UCSD-AML1 (cell line): ENCODE data around the gene CYP4F12.
"Not testable (repeated sequence)": the region's sequence is repeated elsewhere in the genome, so short reads cannot be mapped to it uniquely, and the experiment has no call there.

ENCODE experiments used
- DNase-seq: peaks from one replicate; lab custom pipeline; 2025; ENCODE audit not compliant: unreplicated experiment; lab: John Stamatoyannopoulos, UW

Gene CYP4F12

GRCh38 chr19:15650123-15650522, 22.8 kb upstream of the CYP4F12 start:
- not testable (repeated sequence) for DNase-seq

- no peak for DNase-seq
Measured at GRCh38 chr19:15651791-15652190, 21.1 kb upstream of the CYP4F12 start.

- no peak for DNase-seq
Measured at GRCh38 chr19:15652559-15653278, 20.2 kb upstream of the CYP4F12 start.

GRCh38 chr19:15656467-15656866, 16.4 kb upstream of the CYP4F12 start:
- no peak for DNase-seq

GRCh38 chr19:15663247-15663646, 9.6 kb upstream of the CYP4F12 start:
- DNase-seq = no peak

- DNase-seq = no peak
Measured at GRCh38 chr19:15666186-15666585, 6.7 kb upstream of the CYP4F12 start.

GRCh38 chr19:15666883-15667282, 6.0 kb upstream of the CYP4F12 start:
- no peak for DNase-seq

- DNase-seq = no peak
Measured at GRCh38 chr19:15669440-15669839, 3.4 kb upstream of the CYP4F12 start.

- DNase-seq = no peak
Measured at GRCh38 chr19:15669891-15670290, 3.0 kb upstream of the CYP4F12 start.

GRCh38 chr19:15671237-15671821, 1.6 kb upstream of the CYP4F12 start:
- DNase-seq = no peak

GRCh38 chr19:15671891-15672579, 852 bp upstream of the CYP4F12 start:
- DNase-seq = no peak

GRCh38 chr19:15673176-15673654, 328 bp downstream of the CYP4F12 start:
- no peak for DNase-seq

- DNase-seq = no peak
Measured at GRCh38 chr19:15675560-15675959, 2.7 kb downstream of the CYP4F12 start.

GRCh38 chr19:15679089-15679488, 6.2 kb downstream of the CYP4F12 start:
- no peak for DNase-seq

- DNase-seq = not testable (repeated sequence)
Measured at GRCh38 chr19:15679865-15680264, 7.0 kb downstream of the CYP4F12 start.

GRCh38 chr19:15680478-15681322, 7.8 kb downstream of the CYP4F12 start:
- no peak for DNase-seq

- no peak for DNase-seq
Measured at GRCh38 chr19:15683411-15683810, 10.5 kb downstream of the CYP4F12 start.

- no peak for DNase-seq
Measured at GRCh38 chr19:15684828-15685227, 11.9 kb downstream of the CYP4F12 start.

- no peak for DNase-seq
Measured at GRCh38 chr19:15696654-15697194, 23.8 kb downstream of the CYP4F12 start.

- DNase-seq = no peak
Measured at GRCh38 chr19:15701757-15702533, 29.1 kb downstream of the CYP4F12 start.
